GM21529 (cell line): Measurements from ENCODE around the gene ILKAP.

ENCODE experiments used
- ATAC-seq: cut with Tn5 transposase; IDR thresholded peaks from one replicate; pipeline ENCODE4 v1.9.1; 2021; ENCODE audit not compliant: unreplicated experiment

The ILKAP gene

GRCh38 chr2:238138331-238139195 is 64.9 kb downstream of the ILKAP start, which contains the start of gene KLHL30:
Gene KLHL30 (plus strand): TSS chr2:238138668. CDS start chr2:238140755, 2,087 bp downstream.
- ATAC-seq, result no peak

GRCh38 chr2:238137885-238138284 is 65.6 kb downstream of the ILKAP start:
- ATAC-seq, result no peak

- no peak for ATAC-seq
These were observed 66.5 kb downstream of the ILKAP start for GRCh38 chr2:238136820-238137537.

DNA sequence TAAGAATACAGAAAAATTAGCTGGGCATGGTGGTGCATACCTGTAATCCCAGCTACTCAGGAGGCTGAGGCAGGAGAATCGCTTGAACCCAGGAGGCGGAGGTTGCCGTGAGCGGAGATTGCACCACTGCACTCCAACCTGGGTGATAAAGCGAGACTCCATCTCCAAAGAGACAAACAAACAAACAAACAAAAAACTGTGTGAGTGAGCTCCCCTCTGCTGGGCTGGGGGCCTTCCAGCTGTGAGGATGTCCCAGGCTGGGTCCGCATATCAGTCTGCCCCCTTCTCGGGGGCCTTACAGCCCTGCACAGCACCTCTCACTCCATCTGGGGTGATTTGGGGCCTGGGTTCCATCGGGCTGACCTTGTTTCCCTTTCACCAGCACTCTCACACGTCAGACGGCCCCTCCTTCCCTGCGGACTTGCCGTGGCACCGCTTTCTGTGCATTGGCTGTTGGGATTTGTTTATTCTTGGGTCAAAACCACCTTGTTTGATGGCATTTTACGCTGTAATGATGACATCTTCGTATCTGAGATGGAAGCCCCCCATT is 67.8 kb downstream of the ILKAP start:
- no peak for ATAC-seq

- ATAC-seq, result no peak
These were observed 69.1 kb downstream of the ILKAP start for GRCh38 chr2:238134393-238134785.

DNA sequence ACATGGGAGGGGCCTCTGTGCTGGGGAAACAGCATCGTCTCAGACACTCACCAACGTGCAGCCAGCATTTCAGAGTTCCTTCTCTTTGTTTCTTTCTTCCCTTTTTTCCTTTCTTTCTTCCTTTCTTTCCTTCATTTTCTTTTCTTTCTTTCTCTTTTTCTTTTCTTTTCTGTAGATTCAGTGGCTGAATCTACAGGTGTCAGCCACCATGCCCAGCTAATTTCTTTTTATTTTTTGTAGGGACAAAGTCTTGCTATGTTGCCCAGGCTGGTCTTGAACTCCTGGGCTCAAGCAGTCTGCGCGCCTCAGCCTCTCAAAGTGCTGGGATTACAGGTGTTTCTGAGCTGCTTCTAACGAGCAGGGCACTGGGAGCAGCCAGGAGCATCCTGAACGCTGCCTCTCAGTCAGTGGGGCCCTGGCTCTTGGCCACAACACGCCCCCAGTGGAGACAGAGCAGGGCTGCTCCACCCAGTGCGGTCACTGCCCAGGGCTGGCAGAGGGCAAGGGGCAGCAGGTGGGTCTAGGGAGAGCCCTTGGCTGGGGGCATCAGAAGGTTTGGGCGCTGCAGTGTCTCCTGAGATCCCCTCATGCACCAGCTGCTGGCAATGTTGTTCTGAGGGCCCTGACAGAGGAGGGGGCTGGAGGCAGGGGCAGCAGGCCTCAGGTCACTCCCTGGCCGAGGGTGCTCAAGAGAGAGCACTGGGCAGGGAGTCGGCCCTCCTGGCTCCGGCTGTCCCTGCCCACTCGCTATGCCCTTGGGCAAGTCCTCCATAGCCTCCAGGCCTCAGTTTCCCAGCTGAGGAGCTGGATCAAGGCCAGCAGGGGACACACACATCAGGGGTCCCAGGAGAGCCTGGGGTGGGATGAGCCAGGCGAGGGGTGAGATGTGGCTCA is 69.7 kb downstream of the ILKAP start:
- no peak for ATAC-seq

GRCh38 chr2:238132463-238133450 is 70.7 kb downstream of the ILKAP start:
- no peak for ATAC-seq

DNA sequence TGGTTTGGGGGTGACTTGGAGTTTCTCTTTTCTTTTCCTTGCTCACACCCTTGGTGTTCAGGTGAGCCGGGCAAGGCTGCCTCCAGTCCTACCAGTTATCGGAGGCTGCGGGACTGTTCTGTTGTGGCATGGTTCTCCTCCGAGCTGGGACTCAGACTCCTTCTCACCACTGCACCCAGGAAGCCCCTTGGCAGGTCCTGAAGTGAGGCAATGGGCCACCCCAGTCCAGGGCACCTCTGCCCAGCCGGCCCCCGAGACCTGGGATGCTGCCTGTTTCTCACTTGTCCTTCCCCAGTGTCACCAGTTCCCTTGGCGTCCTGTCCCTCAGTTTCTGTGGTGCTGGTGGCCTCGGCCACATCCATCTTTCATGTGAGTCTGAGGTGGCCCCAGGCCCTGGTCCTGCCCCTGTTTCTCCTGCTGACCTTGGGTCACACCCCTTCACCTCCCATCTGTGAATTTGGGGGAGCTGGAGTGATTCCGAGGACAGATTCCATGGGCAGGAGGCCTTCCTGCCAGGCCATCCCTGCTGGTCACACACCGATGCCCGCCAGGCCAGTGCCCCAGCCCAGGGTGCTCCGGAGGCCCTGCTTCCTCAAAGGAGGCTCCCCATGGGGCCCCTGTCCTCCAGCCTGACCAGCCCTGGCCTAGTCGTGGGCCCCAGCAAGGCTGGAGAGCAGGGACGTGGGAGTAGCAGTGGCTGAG is 71.6 kb downstream of the ILKAP start:
- ATAC-seq, result no peak

DNA sequence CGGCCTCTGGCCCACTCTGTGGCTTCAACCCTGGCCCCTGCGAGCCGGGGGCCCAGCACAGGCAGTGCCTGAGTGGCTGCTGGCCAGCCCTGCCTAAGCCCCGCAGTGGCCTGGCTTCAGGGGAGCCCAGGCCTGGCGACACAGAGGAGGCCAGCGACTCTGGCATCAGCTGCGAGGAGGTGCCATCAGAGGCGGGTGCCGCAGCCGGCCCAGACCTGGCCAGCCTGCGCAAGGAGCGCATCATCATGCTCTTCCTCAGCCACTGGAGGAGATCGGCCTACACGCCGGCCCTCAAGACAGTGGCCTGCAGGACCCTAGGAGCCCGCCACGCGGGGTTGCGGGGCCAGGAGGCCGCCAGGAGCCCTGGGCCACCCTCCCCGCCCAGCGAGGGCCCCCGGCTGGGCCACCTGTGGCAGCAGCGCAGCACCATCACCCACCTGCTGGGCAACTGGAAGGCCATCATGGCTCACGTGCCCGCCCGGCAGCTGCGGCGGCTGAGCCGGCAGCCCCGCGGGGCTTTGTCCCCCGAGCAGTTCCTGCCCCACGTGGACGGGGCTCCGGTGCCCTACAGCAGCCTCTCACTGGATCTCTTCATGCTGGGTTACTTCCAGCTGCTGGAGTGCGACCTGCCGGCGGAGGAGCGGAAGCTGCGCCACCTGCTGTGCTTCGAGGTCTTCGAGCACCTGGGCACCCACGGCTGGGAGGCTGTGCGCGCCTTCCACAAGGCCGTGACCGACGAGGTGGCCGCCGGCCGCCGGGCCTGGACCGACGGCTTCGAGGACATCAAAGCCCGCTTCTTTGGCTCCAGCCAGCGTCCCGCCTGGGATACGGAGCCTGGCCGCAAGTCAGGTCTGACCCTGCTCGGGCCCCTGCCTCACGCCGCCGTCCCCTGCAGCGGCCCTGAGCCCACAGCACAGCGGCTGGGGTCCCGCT is 72.5 kb downstream of the ILKAP start:
- ATAC-seq, result no peak

- ATAC-seq, result no peak
These were observed 73.3 kb downstream of the ILKAP start for GRCh38 chr2:238130111-238130695.

- no peak for ATAC-seq
These were observed 74.1 kb downstream of the ILKAP start for GRCh38 chr2:238129166-238130010.

DNA sequence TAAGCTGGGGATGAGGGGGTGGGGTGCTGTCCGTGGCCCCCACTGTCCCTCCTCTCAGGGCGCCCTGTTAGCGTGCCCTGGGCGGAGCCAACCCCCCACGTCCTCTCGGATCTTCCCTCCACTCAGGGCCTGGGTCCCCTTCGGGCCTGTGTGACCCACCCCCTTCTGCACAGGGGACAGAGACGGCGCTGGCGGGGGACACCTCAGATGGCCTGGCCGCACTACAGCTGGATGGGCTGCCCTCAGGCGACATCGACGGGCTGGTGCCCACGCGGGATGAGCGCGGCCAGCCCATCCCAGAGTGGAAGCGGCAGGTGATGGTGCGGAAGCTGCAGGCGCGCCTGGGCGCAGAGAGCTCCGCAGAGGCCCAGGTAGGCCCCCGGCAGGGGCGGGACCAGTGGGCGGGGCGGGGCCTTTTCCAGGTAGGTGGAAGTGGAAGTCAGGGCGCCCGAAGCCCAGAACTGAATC is 74.9 kb downstream of the ILKAP start:
- no peak for ATAC-seq

DNA sequence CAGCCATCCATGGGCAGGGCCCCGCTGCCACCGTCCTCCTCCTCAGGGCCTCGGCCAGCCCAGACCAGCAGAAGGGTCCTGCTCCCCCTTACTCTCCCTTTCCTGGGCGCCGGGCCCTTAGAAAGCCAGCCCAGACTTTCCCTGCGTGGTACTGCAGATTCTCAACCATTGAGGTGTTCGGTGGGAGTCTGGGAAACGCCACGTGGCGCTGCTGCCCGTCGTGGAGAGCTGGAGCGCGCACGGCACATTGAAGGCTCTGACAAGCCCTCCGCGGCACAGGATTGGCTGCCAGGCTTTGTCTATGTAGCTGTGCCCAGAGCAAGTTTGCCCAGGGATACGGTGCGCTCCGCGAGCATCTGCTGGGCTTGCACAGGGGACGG is 75.4 kb downstream of the ILKAP start:
- ATAC-seq, result no peak

DNA sequence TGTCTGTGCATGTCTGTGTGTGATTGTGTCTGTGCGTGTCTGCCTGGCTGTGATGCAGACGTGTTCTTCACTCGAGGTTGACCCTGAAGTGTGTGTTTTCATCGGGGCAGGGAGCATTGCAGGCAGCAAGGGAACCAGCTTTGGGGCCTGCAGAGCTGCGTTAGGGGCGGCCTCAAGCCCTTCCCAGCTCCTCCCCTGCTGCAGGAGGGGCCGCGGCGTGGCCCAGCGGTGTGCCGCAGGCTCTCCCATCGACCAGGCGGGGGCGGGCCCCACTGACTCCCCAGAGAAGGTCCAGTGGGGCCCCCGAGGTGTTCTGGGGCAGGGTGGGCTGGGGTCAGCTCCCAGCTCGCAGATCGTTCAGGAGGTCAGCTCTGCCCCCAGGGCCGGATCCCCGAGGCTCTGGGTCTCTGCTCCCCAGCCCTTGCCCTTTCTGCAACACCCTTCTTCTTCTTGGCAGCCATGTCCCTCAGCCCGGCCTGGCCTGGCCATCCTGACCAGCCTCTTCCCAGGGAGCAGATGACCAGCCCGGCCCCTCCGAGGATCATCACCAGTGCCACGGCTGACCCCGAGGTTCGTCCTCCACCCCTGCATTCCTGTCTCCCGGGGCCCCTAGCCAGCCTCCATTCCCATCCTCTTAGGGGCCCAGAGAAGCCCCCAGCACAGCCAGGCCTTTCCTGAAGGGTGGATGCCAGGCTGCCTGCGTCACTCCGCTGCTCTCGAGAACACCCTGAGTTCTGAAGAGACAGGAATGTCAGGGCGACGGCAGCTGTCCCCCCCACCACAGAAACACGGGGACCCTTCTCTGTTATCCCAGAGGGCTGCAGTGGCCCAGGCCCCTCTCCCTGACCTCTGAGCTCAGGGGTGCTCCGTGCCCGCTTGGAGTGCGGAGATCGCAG is 76.1 kb downstream of the ILKAP start:
- ATAC-seq, result peak; percentile 64

- ATAC-seq, result no peak
These were observed 76.7 kb downstream of the ILKAP start for GRCh38 chr2:238126775-238127164.

- ATAC-seq, result no peak
These were observed 77.2 kb downstream of the ILKAP start for GRCh38 chr2:238126338-238126737.
